Raji (cell line): ENCODE data around the gene PRR29.

Source experiments
- POLR2A ChIP-seq: IDR thresholded peaks from 2 replicates; pipeline ENCODE4 v1.6.1; 2011; ENCODE audit warnings: low read depth, low read length, control low read depth; ENCODE audit not compliant: insufficient read depth

Gene PRR29

GRCh38 chr17:64038331-64039105 lies 40.4 kb downstream of the PRR29 start:
- no peak for TF ChIP-seq POLR2A

DNA sequence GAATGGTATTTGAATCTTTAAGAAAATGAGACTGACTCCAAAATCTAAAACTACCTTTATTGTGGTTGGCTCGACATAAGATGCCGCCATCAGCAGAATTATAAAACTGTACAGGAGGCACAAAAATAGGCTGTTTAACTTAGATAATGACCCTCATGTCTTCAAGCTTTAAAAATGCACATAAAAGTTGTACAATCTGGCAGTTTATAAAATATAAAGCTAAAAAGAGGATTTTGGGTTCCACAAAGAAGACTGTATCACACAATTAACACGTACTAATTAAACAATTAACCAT lies 40.9 kb downstream of the PRR29 start:
- no peak for TF ChIP-seq POLR2A

DNA sequence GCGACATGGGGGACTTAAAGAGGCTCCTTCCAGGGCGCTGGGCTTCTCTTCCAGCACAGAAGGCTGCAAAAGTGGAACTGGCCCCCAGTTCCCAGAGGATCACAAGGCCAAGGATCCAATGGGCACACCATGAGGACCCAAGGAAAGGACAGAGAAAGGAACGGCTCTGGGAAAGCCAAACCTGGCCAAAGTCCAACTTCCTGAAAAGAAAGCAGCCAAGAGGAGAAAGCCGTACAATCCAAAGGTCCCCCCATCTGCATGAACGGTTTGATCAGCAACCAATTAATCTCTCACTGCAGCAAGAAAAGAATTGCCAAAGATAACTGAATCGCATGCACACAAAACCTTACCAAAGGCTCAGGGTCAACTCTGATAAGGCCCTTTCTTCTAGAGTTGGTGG lies 42.1 kb downstream of the PRR29 start:
- no peak for TF ChIP-seq POLR2A

GRCh38 chr17:64041912-64042311 lies 43.8 kb downstream of the PRR29 start:
- no peak for TF ChIP-seq POLR2A

- no peak for TF ChIP-seq POLR2A
Observed at GRCh38 chr17:64042700-64043485, 44.7 kb downstream of the PRR29 start.

- TF ChIP-seq POLR2A = no peak
Observed at GRCh38 chr17:64045176-64045575, 47.0 kb downstream of the PRR29 start.

DNA sequence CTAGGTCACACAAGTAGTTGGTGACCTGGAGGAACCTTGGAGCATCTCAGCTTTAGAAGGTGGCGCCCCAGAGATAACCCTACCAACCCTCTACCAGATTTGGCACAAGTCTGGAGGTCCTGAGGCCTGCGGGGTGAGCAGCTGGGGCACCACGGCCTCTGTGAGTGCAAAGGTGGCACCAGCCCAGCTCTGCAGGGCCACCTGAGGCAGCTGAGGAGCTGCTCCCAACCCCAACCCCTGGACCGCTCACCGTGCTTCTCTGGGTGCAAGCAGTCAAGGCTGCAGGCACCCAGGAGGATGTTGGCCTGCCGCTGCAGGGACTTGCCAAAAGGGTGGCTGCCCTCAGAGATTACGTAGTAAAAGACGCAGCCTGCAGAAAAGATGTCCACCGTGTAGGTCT lies 50.7 kb downstream of the PRR29 start:
- no peak for TF ChIP-seq POLR2A

GRCh38 chr17:64051153-64051552 lies 53.0 kb downstream of the PRR29 start:
- no peak for TF ChIP-seq POLR2A

DNA sequence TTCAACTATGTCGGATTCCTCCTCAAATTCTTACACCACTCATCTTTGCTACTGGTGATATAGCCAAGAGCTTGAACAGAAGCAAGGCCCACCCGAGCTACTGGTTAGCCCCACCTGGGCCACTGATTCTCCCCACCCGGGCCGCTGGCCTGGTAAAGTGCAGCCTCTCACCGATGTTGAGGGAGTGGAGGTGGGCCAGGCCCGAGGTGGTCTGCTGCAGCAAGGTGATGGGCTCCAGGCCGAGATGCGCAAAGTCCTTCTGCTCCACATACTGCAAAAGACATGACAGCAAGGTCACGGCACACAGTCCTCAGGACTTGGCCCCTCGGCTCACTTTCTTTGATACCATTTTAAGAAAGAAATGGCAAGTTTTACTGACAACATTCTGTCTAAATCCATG lies 55.0 kb downstream of the PRR29 start:
- no peak for TF ChIP-seq POLR2A
